Liver (tissue), 9 donors: ENCODE results near the gene CYTH3. TPM values are rescaled to one million over a fixed set of nuclear protein-coding genes. Genes with fewer than 3 reads are reported as not detected.
"Not testable (repeated sequence)": the region's sequence is repeated elsewhere in the genome, so short reads cannot be mapped to it uniquely, and the experiment has no call there.

ENCODE experiments used
- DNase-seq: peaks from one replicate; pipeline ENCODE4 v3.0.0-alpha.2; 2017; ENCODE audit warnings: low spot score
- H3K27ac ChIP-seq, 2 donors: one replicate each; pipeline ENCODE4 v1.7.0; 2013; ENCODE audit warnings: inconsistent platforms in 2 of 2, low read length in 2 of 2, control low read depth in 1 of 2, low read depth in 1 of 2, mild to moderate bottlenecking in 1 of 2
- H3K27me3 ChIP-seq, 4 donors: one replicate each; pipeline versions ENCODE4 v1.6.1 to v1.7.0; 2013; ENCODE audit warnings: low read length in 3 of 4, inconsistent platforms in 1 of 4, mild to moderate bottlenecking in 1 of 4, moderate library complexity in 1 of 4; ENCODE audit not compliant: control insufficient read depth in 4 of 4, insufficient read depth in 4 of 4
- H3K36me3 ChIP-seq, 4 donors: one replicate each; pipeline versions ENCODE4 v1.6.1 to v1.7.0; 2013; ENCODE audit warnings: low read length in 3 of 4, mild to moderate bottlenecking in 3 of 4, low read depth in 1 of 4, moderate library complexity in 1 of 4; ENCODE audit not compliant: control insufficient read depth in 4 of 4, insufficient read depth in 3 of 4
- H3K4me1 ChIP-seq, 4 donors: one replicate each; pipeline versions ENCODE4 v1.6.1 to v1.7.0; 2013; ENCODE audit warnings: low read length in 3 of 4, mild to moderate bottlenecking in 3 of 4, moderate library complexity in 1 of 4; ENCODE audit not compliant: control insufficient read depth in 4 of 4, insufficient read depth in 4 of 4
- H3K4me3 ChIP-seq, 3 donors: one replicate each; pipeline versions ENCODE4 v1.6.1 to v1.7.0; 2013; ENCODE audit warnings: low read length in 3 of 3, control low read depth in 1 of 3, low read depth in 1 of 3, mild to moderate bottlenecking in 1 of 3
- H3K9ac ChIP-seq, 2 donors: one replicate each; pipeline ENCODE4 v1.7.0; 2013; ENCODE audit warnings: low read length in 2 of 2, mild to moderate bottlenecking in 2 of 2, moderate library complexity in 2 of 2, control low read depth in 1 of 2, low read depth in 1 of 2
- H3K9me3 ChIP-seq, 4 donors: one replicate each; pipeline versions ENCODE4 v1.6.1 to v1.7.0; 2013; ENCODE audit warnings: low read length in 3 of 4; ENCODE audit not compliant: control insufficient read depth in 4 of 4
- EGR1 ChIP-seq, 2 donors: IDR thresholded peaks; 2 replicates each; pipeline ENCODE4 v1.6.1; 2016 to 2018; ENCODE audit warnings: antibody characterized with exemption in 2 of 2, low read depth in 2 of 2
- FOXA2 ChIP-seq: IDR thresholded peaks from 2 replicates; pipeline ENCODE4 v1.6.1; 2016; ENCODE audit warnings: antibody characterized with exemption
- GABPA ChIP-seq, 2 donors: IDR thresholded peaks in 1 of 2; conservative IDR thresholded peaks in 1 of 2; 2 replicates each; pipeline ENCODE4 v1.6.1; 2016; ENCODE audit warnings: antibody characterized with exemption in 2 of 2, mild to moderate bottlenecking in 1 of 2, moderate library complexity in 1 of 2
- HNF4A ChIP-seq, 2 donors: conservative IDR thresholded peaks; 2 replicates each; pipeline ENCODE4 v1.6.1; 2016; ENCODE audit warnings: antibody characterized with exemption in 2 of 2, mild to moderate bottlenecking in 2 of 2
- NR2F2 ChIP-seq: IDR thresholded peaks from 2 replicates; pipeline ENCODE4 v1.6.1; 2016; ENCODE audit warnings: antibody characterized with exemption
- RAD21 ChIP-seq, 2 donors: IDR thresholded peaks; 2 replicates each; pipeline ENCODE4 v1.6.1; 2016; ENCODE audit warnings: antibody characterized with exemption in 2 of 2, mild to moderate bottlenecking in 2 of 2
- SP1 ChIP-seq: IDR thresholded peaks from 2 replicates; pipeline ENCODE4 v1.6.1; 2018; ENCODE audit warnings: antibody characterized with exemption, mild to moderate bottlenecking
- WGBS: extraction: QIAGEN DNeasy Blood & Tissue Kit; methylation state at CpG from one replicate; pipeline ENCODE4 v1.1.7; 2013; 5-methylcytosine and 5-hydroxymethylcytosine counted together
- polyA plus RNA-seq, 2 donors: library from polyadenylated mRNA; stranded (reverse) in 1 of 2; unstranded in 1 of 2; fragments of 200-250 nt in 1 of 2; fragments of >200 nt in 1 of 2; fragmentation: Nextera tagmentation in 1 of 2; extraction: Ambion mirVana in 1 of 2; gene quantifications; one replicate each; pipeline versions ENCODE4 v1.2.1 to v1.2.3, GENCODE V29; 2013 to 2015
- total RNA-seq, 2 donors: library from RNA; depleted of rRNA; stranded (reverse); fragments of >200 nt; gene quantifications; one replicate each; pipeline ENCODE4 v1.2.3, GENCODE V29; 2014
- TF ChIP-seq, protein P1 (sequence below): IDR thresholded peaks from 2 replicates; pipeline ENCODE4 v1.6.1; 2016; ENCODE audit warnings: antibody characterized with exemption
- donor health status: healthy.
- donor health status: healthy.
- donor health status: healthy.
- donor health status: healthy.
- donor health status: healthy.

Gene CYTH3
- total and polyA plus RNA-seq, 4 donors = 1.1 to 6.3 (median 3.7) TPM

- WGBS = 68% methylated on average over 5 of the region's 5 CpGs
- Histone ChIP-seq H3K4me1 (no peaks in the 10 kb centered on the region), H3K9ac (no peak overlapping the region), H3K9me3 (no peaks in the 10 kb centered on the region), H3K27ac (no peak overlapping the region), H3K4me3 (no peak overlapping the region), H3K27me3 (no peaks in the 10 kb centered on the region), H3K36me3 (no peaks in the 10 kb centered on the region)
- TF ChIP-seq HNF4A (conservative IDR thresholded peaks at IDR 0.05) (no peak), NR2F2 (peak; percentile 54)
- no peak for DNase-seq
Measured at GRCh38 chr7:6227294-6227846, 45.1 kb downstream of the CYTH3 start.

- Histone ChIP-seq H3K27ac (no peak overlapping the region), H3K27me3 (no peaks in the 10 kb centered on the region), H3K4me3 (no peak overlapping the region), H3K9me3 (no peaks in the 10 kb centered on the region), H3K4me1 (no peaks in the 10 kb centered on the region), H3K36me3 (no peaks in the 10 kb centered on the region), H3K9ac (no peak overlapping the region)
- 69% methylated on average over 3 of the region's 3 CpGs for whole genome bisulfite sequencing
- TF ChIP-seq SP1 = no peak
- no peak for TF ChIP-seq GABPA (IDR thresholded peaks at IDR 0.05 in 1 of 2, conservative IDR thresholded peaks at IDR 0.05 in 1 of 2)
- TF ChIP-seq NR2F2 = no peak
- TF ChIP-seq HNF4A (conservative IDR thresholded peaks at IDR 0.05) = no peak
- TF ChIP-seq RAD21 (IDR thresholded peaks at IDR 0.05) = no peak
- TF ChIP-seq, protein P1, sequence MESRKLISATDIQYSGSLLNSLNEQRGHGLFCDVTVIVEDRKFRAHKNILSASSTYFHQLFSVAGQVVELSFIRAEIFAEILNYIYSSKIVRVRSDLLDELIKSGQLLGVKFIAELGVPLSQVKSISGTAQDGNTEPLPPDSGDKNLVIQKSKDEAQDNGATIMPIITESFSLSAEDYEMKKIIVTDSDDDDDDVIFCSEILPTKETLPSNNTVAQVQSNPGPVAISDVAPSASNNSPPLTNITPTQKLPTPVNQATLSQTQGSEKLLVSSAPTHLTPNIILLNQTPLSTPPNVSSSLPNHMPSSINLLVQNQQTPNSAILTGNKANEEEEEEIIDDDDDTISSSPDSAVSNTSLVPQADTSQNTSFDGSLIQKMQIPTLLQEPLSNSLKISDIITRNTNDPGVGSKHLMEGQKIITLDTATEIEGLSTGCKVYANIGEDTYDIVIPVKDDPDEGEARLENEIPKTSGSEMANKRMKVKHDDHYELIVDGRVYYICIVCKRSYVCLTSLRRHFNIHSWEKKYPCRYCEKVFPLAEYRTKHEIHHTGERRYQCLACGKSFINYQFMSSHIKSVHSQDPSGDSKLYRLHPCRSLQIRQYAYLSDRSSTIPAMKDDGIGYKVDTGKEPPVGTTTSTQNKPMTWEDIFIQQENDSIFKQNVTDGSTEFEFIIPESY = no peak
- TF ChIP-seq EGR1 (IDR thresholded peaks at IDR 0.05; ENCODE audit: low read depth in 2 of 2) = no peak
- TF ChIP-seq FOXA2 = no peak
- no peak for DNase-seq
Measured at GRCh38 chr7:6226194-6226799, 46.1 kb downstream of the CYTH3 start.

- H3K27me3 ChIP-seq, H3K27ac ChIP-seq, H3K36me3 ChIP-seq, H3K4me1 ChIP-seq, H3K9ac ChIP-seq, H3K9me3 ChIP-seq, H3K4me3 ChIP-seq, DNase-seq: not testable (repeated sequence)
- WGBS = 54% methylated on average over 4 of the region's 4 CpGs
Measured at GRCh38 chr7:6223411-6223810, 49.0 kb downstream of the CYTH3 start.

DNA sequence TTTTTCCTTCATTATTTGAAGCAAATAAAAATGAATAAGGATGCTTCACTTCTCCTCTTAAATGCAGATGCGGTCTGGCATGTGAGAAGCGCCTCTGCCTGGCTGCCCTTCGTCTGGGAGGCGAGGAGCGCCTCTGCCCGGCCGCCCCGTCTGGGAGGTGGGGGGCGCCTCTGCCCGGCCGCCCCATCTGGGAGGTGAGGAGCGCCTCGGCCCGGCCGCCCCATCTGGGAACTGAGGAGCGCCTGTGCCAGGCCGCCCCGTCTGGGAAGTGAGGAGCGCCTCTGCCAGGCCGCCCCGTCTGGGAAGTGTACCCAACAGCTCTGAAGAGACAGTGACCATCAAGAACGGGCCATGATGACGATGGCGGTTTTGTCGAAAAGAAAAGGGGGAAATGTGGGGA is 49.4 kb downstream of the CYTH3 start:
- H3K27me3 ChIP-seq, DNase-seq, H3K27ac ChIP-seq, H3K4me1 ChIP-seq, H3K36me3 ChIP-seq, H3K9me3 ChIP-seq, H3K4me3 ChIP-seq, H3K9ac ChIP-seq: not testable (repeated sequence)
- 98% methylated on average over 22 of the region's 25 CpGs for WGBS
